GM18873 (cell line): ENCODE data around the gene GATA5.

ENCODE experiments used
- ATAC-seq: cut with Tn5 transposase; IDR thresholded peaks from one replicate; pipeline ENCODE4 v1.9.1; 2021; ENCODE audit warnings: mild to moderate bottlenecking, moderate library complexity, moderate number of reproducible peaks; ENCODE audit not compliant: unreplicated experiment, low FRiP score

The GATA5 gene

GRCh38 chr20:62475027-62475771 is 596 bp downstream of the GATA5 start:
- ATAC-seq = no peak

- no peak for ATAC-seq
These were observed 1.2 kb downstream of the GATA5 start for GRCh38 chr20:62474604-62475026.

GRCh38 chr20:62473717-62474603 is 1.8 kb downstream of the GATA5 start:
- ATAC-seq = no peak

- ATAC-seq = no peak
These were observed 2.7 kb downstream of the GATA5 start for GRCh38 chr20:62472941-62473585.

DNA sequence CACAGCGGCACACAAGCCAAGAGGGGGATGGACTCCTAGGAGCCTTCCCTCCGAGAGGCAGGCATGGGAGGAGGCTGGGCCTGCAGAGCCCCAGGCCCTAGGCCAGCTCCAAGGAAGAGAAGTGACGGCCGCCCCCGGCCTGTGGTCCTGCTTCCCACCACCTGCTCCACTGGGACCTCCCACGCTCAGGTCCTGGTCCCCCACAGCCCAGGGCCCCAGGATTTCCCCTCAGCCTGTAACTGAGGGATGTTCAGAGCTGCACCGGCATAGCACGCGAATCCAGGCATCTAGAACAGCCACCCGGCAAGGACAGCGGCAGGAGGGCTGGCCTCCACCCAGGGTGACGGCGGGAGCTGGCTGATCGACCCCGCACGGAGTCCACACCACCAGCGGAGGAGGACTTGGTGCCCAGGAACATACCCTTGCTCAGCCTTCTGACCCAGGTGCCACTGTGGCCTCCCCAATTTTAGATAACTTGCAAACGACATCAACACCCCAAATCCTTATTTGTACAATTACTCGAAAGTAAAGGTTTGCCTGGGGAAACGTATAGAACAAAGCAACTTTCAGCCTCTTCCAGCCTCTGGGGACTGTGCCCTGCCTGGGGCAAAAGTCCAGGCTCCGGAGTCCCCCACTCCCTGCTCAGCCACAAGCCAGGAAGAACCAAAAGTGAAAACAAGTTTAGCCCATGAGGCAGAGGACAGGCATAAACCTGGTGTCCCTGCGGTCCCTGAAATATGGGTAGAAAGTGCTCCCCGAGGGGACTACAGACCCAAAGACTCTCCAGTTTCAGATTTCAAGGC is 3.5 kb downstream of the GATA5 start:
- no peak for ATAC-seq

- no peak for ATAC-seq
These were observed 5.3 kb downstream of the GATA5 start for GRCh38 chr20:62470459-62470858.

DNA sequence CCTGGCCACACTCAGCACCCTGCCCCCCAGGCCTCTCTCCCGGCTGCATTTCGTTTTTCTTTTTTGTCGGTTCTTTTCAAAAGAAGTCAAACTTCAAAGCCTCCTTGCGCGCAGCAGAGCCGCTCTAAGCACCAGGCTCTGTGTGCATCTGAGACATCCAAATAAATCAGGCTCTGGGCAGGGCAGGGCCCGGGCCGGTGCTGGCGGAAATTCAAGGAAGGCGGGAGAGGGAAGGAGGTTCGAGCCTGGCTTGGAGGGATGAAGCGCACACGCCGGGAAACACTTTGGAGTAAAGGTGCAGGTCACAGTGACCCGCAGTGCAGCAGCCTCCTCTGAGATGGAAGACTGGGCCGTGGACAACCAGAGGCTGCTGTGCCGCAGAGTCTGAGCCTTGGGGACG is 5.8 kb downstream of the GATA5 start:
- ATAC-seq = no peak

DNA sequence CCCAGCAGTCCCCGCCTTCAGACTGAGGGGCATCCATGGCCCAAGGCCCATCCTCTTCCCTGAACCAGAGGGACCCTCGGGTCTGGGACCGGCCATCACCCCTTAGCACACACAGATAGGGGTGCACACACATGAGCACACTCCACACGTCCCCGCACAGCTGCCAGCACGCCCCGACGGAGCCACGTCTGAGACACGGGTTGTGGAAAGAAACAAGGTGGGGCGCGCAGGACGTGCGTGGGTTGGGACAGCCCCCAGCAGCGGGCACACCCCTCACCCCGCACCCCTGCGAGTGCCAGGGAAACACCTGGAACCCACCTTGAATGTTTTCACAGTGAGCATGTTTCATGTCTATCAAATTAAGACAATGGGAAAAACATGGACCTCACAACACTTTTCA is 6.4 kb downstream of the GATA5 start:
- ATAC-seq = no peak

DNA sequence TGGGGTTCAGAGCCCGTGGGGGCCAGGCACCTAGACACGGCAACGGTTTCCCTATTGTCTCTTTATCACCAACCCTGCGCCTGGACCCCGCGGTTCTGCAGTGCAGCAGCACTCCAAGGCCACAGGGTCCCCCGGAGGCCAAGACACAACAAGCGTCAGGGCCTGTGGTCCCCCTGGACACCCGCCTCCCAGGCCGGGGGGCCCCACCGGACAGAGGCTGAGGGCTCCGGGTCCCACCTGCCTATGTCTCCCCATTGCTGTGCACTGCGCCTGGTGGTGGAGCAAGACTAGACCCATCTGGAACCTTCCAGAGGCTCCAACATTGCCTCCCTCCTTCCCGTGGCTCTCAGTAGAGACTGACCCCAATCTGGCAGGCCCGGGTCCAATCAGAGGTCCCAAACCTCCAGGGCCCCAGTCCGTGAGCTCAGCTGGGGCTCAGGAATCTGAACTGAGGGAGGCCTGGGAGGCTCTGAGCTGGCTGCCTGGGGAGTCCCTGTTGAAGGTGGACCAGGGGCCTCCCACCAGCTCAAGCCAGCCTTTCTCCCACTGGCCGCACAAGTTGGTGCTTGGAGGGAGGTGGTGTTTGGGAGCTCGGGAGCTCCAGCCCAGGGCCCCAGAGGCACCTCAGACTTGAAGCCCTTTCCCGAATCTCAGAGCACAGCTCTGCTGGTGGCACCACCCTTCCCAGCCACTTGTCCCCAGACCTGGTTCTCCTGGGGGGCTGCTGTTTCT is 8.8 kb downstream of the GATA5 start:
- no peak for ATAC-seq

- ATAC-seq = no peak
These were observed 9.6 kb downstream of the GATA5 start for GRCh38 chr20:62466072-62466760.

- no peak for ATAC-seq
These were observed 10.8 kb downstream of the GATA5 start for GRCh38 chr20:62464990-62465389.

DNA sequence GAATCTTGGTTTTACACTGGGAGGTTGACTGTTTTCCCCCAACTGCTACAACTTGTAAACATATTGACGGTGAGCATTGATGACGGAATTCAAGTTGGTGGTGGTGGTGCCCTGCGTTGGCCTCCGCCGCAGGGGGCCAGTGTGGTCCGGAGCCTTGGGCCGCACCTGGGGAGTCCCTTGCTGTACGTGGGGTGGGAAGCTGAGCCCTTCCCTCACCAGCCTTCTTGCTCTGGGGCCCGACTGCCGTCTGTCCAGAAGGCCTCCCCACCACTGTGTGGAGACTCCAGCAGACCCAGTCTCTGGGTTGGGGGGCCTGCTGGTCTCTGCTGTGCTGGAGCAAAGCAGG is 11.4 kb downstream of the GATA5 start:
- ATAC-seq = no peak

- ATAC-seq = no peak
These were observed 12.0 kb downstream of the GATA5 start for GRCh38 chr20:62463651-62464424.

- ATAC-seq = no peak
These were observed 12.7 kb downstream of the GATA5 start for GRCh38 chr20:62462976-62463592.

DNA sequence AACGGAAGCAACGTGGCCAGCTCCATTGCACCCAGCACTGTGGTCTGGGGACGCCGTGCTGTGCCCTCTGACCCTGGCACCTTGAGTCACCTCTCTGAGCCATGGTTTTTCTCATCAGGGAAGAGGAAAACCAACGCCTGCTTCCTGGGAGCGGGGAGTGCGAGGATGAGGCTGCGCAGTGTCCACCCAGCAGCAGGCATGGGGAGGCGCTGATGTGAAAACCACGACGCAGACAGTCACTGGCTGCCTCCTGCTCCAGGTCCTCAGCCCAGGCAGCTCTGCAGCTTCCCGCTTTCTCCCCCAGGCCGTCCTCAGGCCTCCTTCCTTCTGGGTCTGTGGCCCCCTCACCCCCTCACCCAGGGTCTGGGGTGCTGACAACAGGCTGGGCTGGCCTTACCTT is 14.0 kb downstream of the GATA5 start:
- no peak for ATAC-seq

GRCh38 chr20:62461157-62461556 is 14.6 kb downstream of the GATA5 start:
- no peak for ATAC-seq

GRCh38 chr20:62460678-62461077 is 15.1 kb downstream of the GATA5 start:
- no peak for ATAC-seq

DNA sequence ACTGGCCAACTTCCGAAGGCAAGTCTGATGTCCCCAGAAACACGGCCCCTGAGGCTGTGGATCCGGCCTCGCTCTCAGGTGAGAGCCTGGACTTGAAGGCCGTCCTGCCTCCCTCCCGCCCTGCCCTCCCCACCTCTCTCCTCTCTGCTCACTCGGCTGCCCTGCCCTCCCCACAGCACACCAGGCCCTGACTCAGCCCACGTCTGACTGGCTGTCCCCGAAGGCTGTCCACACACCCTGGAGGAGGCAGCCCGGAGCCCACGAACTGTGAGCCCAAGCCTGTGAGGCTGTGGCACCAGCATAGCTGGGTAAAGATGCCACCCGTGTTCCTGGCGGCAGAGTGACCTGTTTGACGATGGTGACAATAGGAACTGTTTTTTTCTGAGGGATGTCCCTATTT is 16.3 kb downstream of the GATA5 start:
- ATAC-seq = no peak
